ENCODE results near the gene PCSK5.

The PCSK5 gene

GRCh38 chr9:75921391-75922127, 31.1 kb downstream of the PCSK5 start:
- DNase-seq (ENCODE audit: low spot score) = no peak

DNA sequence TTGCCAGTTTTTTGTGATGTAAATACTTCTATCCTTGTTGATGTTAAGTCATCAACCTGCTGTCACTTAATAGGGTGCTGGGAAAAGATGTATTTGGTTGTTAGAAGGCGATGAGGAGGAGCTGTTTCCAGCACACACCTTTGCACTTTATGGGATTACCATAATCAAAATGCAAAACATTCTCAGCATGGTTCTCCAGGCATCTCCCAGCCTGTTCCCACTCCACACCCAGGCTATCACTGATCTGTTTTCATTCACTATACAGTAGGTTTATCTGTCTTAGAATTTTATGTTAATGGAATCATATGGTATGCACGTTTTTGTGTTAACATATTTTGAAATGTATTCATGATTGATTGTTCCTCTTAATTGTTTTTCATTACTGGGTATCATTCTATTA, 35.9 kb downstream of the PCSK5 start:
- no peak for DNase-seq (ENCODE audit: low spot score)

GRCh38 chr9:75927356-75927755, 36.9 kb downstream of the PCSK5 start:
- no peak for DNase-seq (ENCODE audit: low spot score)

DNA sequence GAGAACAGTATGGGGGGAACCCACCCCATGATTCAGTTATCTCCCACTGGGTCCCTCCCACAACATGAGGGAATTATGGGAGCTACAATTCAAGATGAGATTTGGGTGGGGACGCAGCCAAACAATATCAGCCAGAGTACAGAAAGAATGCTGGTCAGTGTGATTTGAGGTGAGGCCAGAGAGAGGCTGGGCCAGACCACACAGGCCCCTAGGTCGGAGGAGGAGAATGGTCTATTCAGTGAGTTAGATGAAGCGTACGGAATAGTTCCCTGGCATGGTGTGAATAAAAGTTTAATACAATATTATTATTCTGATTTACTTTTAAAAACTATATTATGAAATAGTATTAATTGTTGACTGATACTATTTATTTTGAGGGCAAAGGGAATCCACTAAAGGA, 39.7 kb downstream of the PCSK5 start:
- DNase-seq (ENCODE audit: low spot score) = no peak

GRCh38 chr9:75930730-75931321, 40.4 kb downstream of the PCSK5 start:
- no peak for DNase-seq (ENCODE audit: low spot score)

- DNase-seq (ENCODE audit: low spot score) = no peak
These were observed 43.5 kb downstream of the PCSK5 start for GRCh38 chr9:75933982-75934381.

GRCh38 chr9:75935591-75935990, 45.1 kb downstream of the PCSK5 start:
- DNase-seq (ENCODE audit: low spot score) = no peak

GRCh38 chr9:75937521-75938258, 47.2 kb downstream of the PCSK5 start:
- no peak for DNase-seq (ENCODE audit: low spot score)

- no peak for DNase-seq (ENCODE audit: low spot score)
These were observed 48.5 kb downstream of the PCSK5 start for GRCh38 chr9:75938946-75939345.

DNA sequence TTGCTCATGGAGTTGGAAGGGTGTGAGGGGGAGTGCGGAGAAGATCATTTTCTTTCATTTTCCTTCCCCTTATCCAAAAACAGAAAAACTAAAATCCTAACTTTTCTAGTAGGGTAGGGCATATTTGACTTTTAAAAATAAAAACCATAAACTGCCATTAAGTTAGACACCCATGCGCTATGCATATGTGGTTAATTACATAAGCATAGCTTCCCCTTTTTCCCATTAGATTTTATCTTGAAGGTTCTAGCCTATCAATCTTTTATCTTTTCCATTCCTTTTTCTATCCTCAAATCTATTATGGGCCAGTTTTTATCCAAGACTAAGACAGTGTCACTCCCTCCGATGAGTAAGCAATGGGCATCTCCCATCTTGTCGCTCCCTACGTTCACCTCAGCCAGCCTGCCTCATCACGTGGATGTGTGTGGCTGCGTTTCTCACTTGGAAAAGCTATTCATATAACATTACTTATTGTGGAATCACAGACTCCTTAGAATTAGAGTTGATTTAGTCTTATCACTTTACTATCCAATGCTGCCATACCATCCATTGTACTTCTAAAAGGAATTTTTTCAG, 49.2 kb downstream of the PCSK5 start:
- no peak for DNase-seq (ENCODE audit: low spot score)

GRCh38 chr9:75941066-75941465, 50.6 kb downstream of the PCSK5 start:
- DNase-seq (ENCODE audit: low spot score) = no peak

GRCh38 chr9:75941577-75942311, 51.3 kb downstream of the PCSK5 start:
- no peak for DNase-seq (ENCODE audit: low spot score)

DNA sequence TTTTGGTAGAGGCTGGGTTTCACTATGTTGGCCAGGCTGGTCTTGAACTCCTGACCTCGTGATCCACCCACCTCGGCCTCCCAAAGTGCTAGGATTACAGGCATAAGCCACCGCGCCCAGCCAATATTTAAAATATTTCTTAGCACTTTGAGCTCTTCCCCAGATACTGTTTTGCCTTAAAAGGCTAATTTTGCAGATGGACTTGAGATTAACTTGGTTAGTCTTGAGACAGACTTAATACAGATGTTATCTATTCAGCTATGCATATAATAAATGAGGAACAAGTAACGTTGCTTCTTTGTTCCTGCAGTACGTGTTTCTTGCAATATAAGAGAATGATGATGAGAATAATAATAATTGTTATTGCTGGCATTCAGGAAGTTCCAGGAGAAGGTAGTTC, 56.3 kb downstream of the PCSK5 start:
- no peak for DNase-seq (ENCODE audit: low spot score)

DNA sequence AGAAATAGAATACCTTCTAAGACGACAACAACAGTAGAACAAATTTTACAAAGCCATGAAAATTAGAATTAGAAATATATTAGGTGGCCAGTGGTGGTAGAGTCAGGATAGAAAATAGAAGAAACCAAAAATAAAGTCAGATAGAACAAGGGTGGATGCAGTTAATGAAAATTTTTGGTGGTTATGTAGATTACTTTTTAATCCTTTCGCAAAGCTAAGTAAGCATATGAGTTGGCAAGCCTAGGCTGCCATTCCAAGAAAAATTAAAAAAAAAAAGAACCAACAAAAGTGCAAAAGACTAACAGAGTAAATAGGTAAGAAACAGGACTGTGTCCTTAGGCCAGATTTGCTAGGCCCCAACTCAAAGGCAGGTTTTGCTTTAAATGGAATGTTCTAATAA, 56.8 kb downstream of the PCSK5 start:
- DNase-seq (ENCODE audit: low spot score) = no peak

GRCh38 chr9:75950998-75951397, 60.5 kb downstream of the PCSK5 start:
- DNase-seq (ENCODE audit: low spot score) = no peak

GRCh38 chr9:75953218-75953617, 62.7 kb downstream of the PCSK5 start:
- no peak for DNase-seq (ENCODE audit: low spot score)

DNA sequence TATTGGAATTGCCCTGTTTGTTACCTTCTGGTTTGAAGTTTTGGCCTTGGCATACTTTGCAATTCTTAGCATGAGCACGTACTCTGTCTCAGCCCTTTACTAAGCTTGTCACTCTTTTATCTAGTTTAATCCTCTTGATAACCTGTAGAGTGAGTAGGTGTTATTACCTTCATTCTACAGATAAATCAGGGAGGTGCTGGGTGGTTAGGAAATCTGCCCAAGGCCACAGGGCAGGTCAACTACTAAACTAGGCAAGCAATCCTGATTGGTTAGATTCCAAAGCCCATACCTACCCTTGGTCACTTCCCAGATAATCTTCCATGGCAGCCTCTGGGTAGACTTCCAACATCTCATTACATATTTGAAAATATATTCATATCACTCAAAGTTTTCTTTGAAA, 65.7 kb downstream of the PCSK5 start:
- DNase-seq (ENCODE audit: low spot score) = no peak

- no peak for DNase-seq (ENCODE audit: low spot score)
These were observed 66.6 kb downstream of the PCSK5 start for GRCh38 chr9:75957116-75957515.

DNA sequence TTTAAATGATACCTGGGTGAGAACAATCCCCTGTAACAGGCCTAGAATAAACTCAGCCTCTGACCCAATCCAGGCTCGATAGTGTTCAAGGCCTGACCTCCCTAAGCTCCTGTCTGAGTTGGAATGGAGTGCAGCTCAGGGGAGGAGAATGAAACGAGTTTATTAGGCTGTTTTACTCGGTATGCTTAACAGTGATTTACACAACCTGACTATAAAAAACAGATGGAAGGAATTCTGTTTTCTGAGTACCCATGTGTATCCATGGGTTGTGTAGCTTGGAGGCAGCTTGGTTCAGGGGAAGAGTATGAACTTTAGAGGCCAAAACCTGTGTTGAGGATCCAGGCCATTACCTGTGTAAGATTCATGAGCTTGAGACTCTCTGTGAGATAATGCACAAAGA, 67.8 kb downstream of the PCSK5 start:
- DNase-seq (ENCODE audit: low spot score) = no peak

DNA sequence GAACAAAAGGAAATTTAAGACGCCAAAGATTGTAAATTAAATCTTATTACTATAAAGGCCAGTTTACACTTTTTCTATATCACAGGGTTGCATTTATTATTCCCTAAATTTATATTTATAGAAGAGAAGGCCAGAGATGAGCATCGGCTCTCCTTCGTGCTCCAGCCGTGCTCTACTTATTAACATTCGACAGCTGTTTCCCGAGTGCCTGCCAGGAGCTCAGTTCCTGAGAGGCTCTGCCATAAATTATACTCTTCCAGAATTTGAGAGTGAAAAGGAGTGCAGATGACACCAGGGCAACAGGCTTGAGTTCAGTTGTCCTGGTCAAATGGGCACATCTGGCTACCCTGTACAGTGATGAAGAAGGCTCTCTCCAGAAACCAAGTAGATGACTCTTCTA, 70.1 kb downstream of the PCSK5 start:
- no peak for DNase-seq (ENCODE audit: low spot score)

GRCh38 chr9:75962013-75962661, 71.7 kb downstream of the PCSK5 start:
- DNase-seq (ENCODE audit: low spot score) = no peak

GRCh38 chr9:75962662-75963036, 72.2 kb downstream of the PCSK5 start:
- DNase-seq (ENCODE audit: low spot score) = no peak
